Activated naive CD4-positive, alpha-beta T cell treated with anti-CD3 and anti-CD28 coated beads for 36 hours (primary cell): ENCODE measurements around the gene TAP2. TPM values are rescaled to one million over a fixed set of nuclear protein-coding genes. Genes with fewer than 3 reads are reported as not detected.

ENCODE experiments used
- CTCF ChIA-PET: fragments of 350-600 bp; sonication (Branson Sonifier 250); formaldehyde crosslinking; loops from one replicate; lab custom pipeline; 2021; ENCODE audit warnings: antibody characterized with exemption; lab: Charles Lee
- DNase-seq: peaks from one replicate; pipeline ENCODE4 v3.0.0-alpha.2; 2020
- H3K27ac Mint-ChIP-seq: one replicate; pipeline ENCODE4 v1.8.0; 2021; ENCODE audit warnings: mild to moderate bottlenecking, mixed read lengths
- H3K27me3 Mint-ChIP-seq: one replicate; pipeline ENCODE4 v1.8.0; 2021; ENCODE audit warnings: low read depth, mixed read lengths
- H3K36me3 Mint-ChIP-seq: one replicate; pipeline ENCODE4 v1.8.0; 2021; ENCODE audit warnings: low read depth, mixed read lengths
- H3K4me1 Mint-ChIP-seq: one replicate; pipeline ENCODE4 v1.8.0; 2021; ENCODE audit warnings: low read depth, mixed read lengths
- H3K4me3 Mint-ChIP-seq: one replicate; pipeline ENCODE4 v1.8.0; 2021; ENCODE audit warnings: mild to moderate bottlenecking, moderate library complexity, mixed read lengths
- H3K9me3 Mint-ChIP-seq: one replicate; pipeline ENCODE4 v1.8.0; 2021; ENCODE audit warnings: mixed read lengths
- intact Hi-C: fragments of 100-400 bp; cut with micrococcal nuclease; formaldehyde crosslinking; loops from one replicate; pipeline ENCODE4 v1.15.1; 2023
- total RNA-seq, 2 experiments: library from RNA; stranded (reverse); gene quantifications; one replicate each; pipeline ENCODE4 v1.2.3, GENCODE V29; 2021

TAP2 gene
- total RNA-seq, 2 experiments from 2014 or later, result 136 to 138 TPM

- Mint-ChIP-seq H3K4me3 (peak overlapping the region; percentile 100), H3K27ac (peak overlapping the region; percentile 99), H3K9me3 (no peaks in the 10 kb centered on the region), H3K36me3 (peaks cover 83% of the 10 kb centered on the region), H3K4me1 (peaks cover 67% of the 10 kb centered on the region), H3K27me3 (no peaks in the 10 kb centered on the region)
- intact Hi-C loops, result loop anchor here (1.0 to 5.0 kb wide), 4 partner anchors 9 to 724 kb away; partner anchors contain the start of genes ATF6B, PHF1 and PSMB8
- CTCF ChIA-PET, result interaction anchor here (0.7 to 7.8 kb wide), 6 partner anchors 8 to 136 kb away, joined by 3 to 153 read pairs (median 12); partner anchors contain the start of genes PSMB8 and TAP2
- peak; percentile 88 for DNase-seq
Observed at GRCh38 chr6:32852844-32853540, 14.5 kb upstream of the TAP2 start.

GRCh38 chr6:32852018-32852843 is 13.7 kb upstream of the TAP2 start:
- intact Hi-C loops, result loop anchor here (2.0 to 5.0 kb wide), 3 partner anchors 560 to 723 kb away; partner anchors contain the start of genes ATF6B and PHF1
- H3K36me3 Mint-ChIP-seq, result peaks cover 83% of the 10 kb centered on the region
- no peaks in the 10 kb centered on the region for H3K27me3 Mint-ChIP-seq
- H3K4me3 Mint-ChIP-seq, result peak overlapping the region; percentile 100
- peaks cover 67% of the 10 kb centered on the region for H3K4me1 Mint-ChIP-seq
- DNase-seq, result peak; percentile 52
- CTCF ChIA-PET, result interaction anchor here (1.1 to 7.8 kb wide), 3 partner anchors 13 to 16 kb away, joined by 6 to 153 read pairs (median 19); partner anchors contain the start of gene TAP2
- H3K9me3 Mint-ChIP-seq, result no peaks in the 10 kb centered on the region
- peak overlapping the region; percentile 99 for H3K27ac Mint-ChIP-seq

DNA sequence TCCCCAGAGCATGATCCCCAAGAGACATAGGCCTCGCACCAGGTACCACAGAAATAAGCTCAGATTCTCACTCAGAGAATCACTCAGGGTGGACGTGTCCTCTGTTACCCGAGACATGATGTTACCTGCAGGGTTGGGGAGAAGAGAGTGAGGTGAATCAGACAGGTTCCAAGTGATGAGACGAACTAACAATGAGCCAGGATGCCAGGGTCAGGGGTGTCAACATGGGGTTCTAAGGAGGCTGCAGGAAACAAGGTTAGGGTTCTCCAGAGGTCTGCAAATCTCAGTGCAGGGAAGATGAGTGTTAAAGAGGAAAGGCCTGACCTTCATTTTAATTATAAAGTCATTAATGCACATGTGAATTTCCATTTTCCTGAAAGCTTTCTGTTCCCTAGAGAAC is 12.5 kb upstream of the TAP2 start:
- intact Hi-C loops, result loop anchor here (5.0 kb wide), 2 partner anchors 561 to 654 kb away; partner anchors contain the start of gene PHF1
- peak overlapping the region; percentile 100 for H3K4me3 Mint-ChIP-seq
- DNase-seq, result no peak
- H3K27me3 Mint-ChIP-seq, result no peaks in the 10 kb centered on the region
- peak overlapping the region; percentile 99 for H3K27ac Mint-ChIP-seq
- peaks cover 84% of the 10 kb centered on the region for H3K36me3 Mint-ChIP-seq
- H3K9me3 Mint-ChIP-seq, result no peaks in the 10 kb centered on the region
- CTCF ChIA-PET, result interaction anchor here (1.1 to 3.4 kb wide), 2 partner anchors 12 to 134 kb away, joined by 3 to 19 read pairs; partner anchors contain the start of gene TAP2
- peaks cover 66% of the 10 kb centered on the region for H3K4me1 Mint-ChIP-seq

GRCh38 chr6:32849126-32849525 is 10.6 kb upstream of the TAP2 start:
- CTCF ChIA-PET, result interaction anchor here (0.6 to 3.4 kb wide), 2 partner anchors 10 to 19 kb away, joined by 5 to 19 read pairs; partner anchors contain the start of gene TAP2
- H3K27me3 Mint-ChIP-seq, result no peaks in the 10 kb centered on the region
- no peak for DNase-seq
- H3K4me3 Mint-ChIP-seq, result peak overlapping the region; percentile 10
- H3K27ac Mint-ChIP-seq, result peak overlapping the region; percentile 99
- no peaks in the 10 kb centered on the region for H3K9me3 Mint-ChIP-seq
- peaks cover 59% of the 10 kb centered on the region for H3K4me1 Mint-ChIP-seq
- H3K36me3 Mint-ChIP-seq, result peaks cover 86% of the 10 kb centered on the region
- intact Hi-C loops, result loop anchor here (10.0 kb wide), 3 partner anchors 466 to 1184 kb away; partner anchors contain the start of genes C6orf47, CSNK2B, GPANK1 and LY6G5B

DNA sequence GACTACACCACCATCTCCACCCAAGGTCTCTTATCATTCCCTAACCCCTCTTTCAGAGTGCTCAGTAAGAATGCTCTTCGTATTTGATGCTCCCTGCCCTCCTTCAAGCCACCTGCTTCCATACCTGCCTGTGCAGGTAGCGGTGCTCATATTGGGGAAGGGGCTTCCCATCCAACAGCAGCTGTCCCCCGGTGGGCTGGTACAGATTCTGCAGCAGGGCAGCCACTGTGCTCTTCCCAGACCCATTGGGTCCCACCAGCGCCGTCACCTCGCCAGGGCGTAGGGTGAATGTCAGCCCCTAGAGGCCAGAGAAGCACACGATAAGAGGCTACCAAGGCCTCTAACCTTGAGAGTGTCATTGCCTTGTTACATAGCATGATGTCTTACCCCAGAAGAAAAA is 9.3 kb upstream of the TAP2 start:
- H3K4me1 Mint-ChIP-seq, result peaks cover 62% of the 10 kb centered on the region
- CTCF ChIA-PET, result no interaction called here
- H3K4me3 Mint-ChIP-seq, result peak overlapping the region; percentile 14
- peak overlapping the region; percentile 99 for H3K27ac Mint-ChIP-seq
- no peak for DNase-seq
- intact Hi-C loops, result loop anchor here (10.0 kb wide), 3 partner anchors 467 to 1183 kb away; partner anchors contain the start of genes C6orf47, CSNK2B, GPANK1 and LY6G5B
- H3K27me3 Mint-ChIP-seq, result no peaks in the 10 kb centered on the region
- H3K9me3 Mint-ChIP-seq, result no peaks in the 10 kb centered on the region
- H3K36me3 Mint-ChIP-seq, result peaks cover 93% of the 10 kb centered on the region

GRCh38 chr6:32847004-32847403 is 8.5 kb upstream of the TAP2 start:
- Mint-ChIP-seq H3K36me3 (peaks cover 93% of the 10 kb centered on the region), H3K27me3 (no peaks in the 10 kb centered on the region), H3K4me1 (peaks cover 66% of the 10 kb centered on the region), H3K9me3 (no peaks in the 10 kb centered on the region), H3K4me3 (peak overlapping the region; percentile 14), H3K27ac (peak overlapping the region; percentile 99)
- intact Hi-C loops, result loop anchor here (10.0 kb wide), 3 partner anchors 468 to 1182 kb away; partner anchors contain the start of genes C6orf47, CSNK2B, GPANK1 and LY6G5B
- CTCF ChIA-PET, result interaction anchor here (1.0 to 10.6 kb wide), 3 partner anchors 22 to 430 kb away, joined by 3 to 204 read pairs (median 3); partner anchors contain the start of gene B3GALT4
- DNase-seq, result no peak

- CTCF ChIA-PET, result interaction anchor here (0.8 to 10.6 kb wide), 10 partner anchors 8 to 140 kb away, joined by 3 to 204 read pairs (median 4); partner anchors contain the start of genes BRD2, HLA-DMA, PSMB9 and TAP1
- H3K36me3 Mint-ChIP-seq, result peaks cover 92% of the 10 kb centered on the region
- intact Hi-C loops, result loop anchor here (2.0 to 10.0 kb wide), 4 partner anchors 49 to 1181 kb away; partner anchors contain the start of genes C6orf47, CSNK2B, GPANK1 and LY6G5B
- peak; percentile 74 for DNase-seq
- H3K27me3 Mint-ChIP-seq, result no peaks in the 10 kb centered on the region
- H3K9me3 Mint-ChIP-seq, result no peaks in the 10 kb centered on the region
- peaks cover 68% of the 10 kb centered on the region for H3K4me1 Mint-ChIP-seq
- peak overlapping the region; percentile 98 for H3K4me3 Mint-ChIP-seq
- H3K27ac Mint-ChIP-seq, result peak overlapping the region; percentile 99
Observed at GRCh38 chr6:32845384-32845884, 6.9 kb upstream of the TAP2 start.

DNA sequence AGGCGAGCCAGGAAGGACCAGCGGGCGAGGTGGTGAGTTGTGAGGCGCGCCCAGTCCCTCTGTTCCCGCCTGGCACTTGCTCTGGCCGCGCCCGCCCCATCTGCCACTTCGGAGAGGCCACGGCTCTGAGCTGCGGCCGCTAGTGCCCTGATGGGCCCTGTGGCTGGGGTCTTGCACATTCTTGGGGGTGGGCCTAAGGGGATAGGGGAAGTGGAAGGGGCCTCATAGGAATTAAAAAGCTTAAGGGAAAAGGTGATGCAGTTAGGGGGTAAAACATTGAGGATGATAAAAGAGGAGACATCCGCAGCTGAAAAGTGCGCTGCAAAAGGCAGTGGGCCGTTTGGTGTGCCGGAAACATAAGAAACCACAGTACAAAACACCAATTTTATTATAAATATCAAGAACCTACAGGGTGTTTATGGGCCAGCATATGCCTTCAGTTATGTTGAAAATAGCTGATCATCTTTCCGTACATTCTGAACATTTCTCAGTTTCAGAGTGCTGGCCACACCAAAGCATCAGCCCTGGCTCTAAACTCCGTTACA is 6.4 kb upstream of the TAP2 start:
- peaks cover 91% of the 10 kb centered on the region for H3K36me3 Mint-ChIP-seq
- H3K27ac Mint-ChIP-seq, result peak overlapping the region; percentile 99
- H3K9me3 Mint-ChIP-seq, result no peaks in the 10 kb centered on the region
- no peaks in the 10 kb centered on the region for H3K27me3 Mint-ChIP-seq
- intact Hi-C loops, result loop anchor here (1.0 to 10.0 kb wide), 10 partner anchors 8 to 1180 kb away; partner anchors contain the start of genes AGPAT1, C6orf47, CLIC1 and CSNK2B
- H3K4me3 Mint-ChIP-seq, result peak overlapping the region; percentile 98
- no peak for DNase-seq
- CTCF ChIA-PET, result interaction anchor here (0.5 to 10.6 kb wide), 12 partner anchors 9 to 141 kb away, joined by 3 to 204 read pairs (median 4); partner anchors contain the start of genes BRD2, HLA-DMA, PSMB9 and TAP1
- H3K4me1 Mint-ChIP-seq, result peaks cover 68% of the 10 kb centered on the region

GRCh38 chr6:32843979-32844838 is 5.7 kb upstream of the TAP2 start, which contains the start of gene PSMB8:
PSMB8 (minus strand) TSS chr6:32844047; CDS start chr6:32843996, 51 bp downstream.
- Mint-ChIP-seq H3K27ac (peak within 1 kb of the TSS; percentile 99), H3K36me3 (peaks cover 87% of the 10 kb centered on the region), H3K4me3 (peak within 1 kb of the TSS; percentile 98), H3K4me1 (peaks cover 71% of the 10 kb centered on the region), H3K27me3 (no peaks in the 10 kb centered on the region), H3K9me3 (no peaks in the 10 kb centered on the region)
- CTCF ChIA-PET, result interaction anchor here (0.5 to 10.6 kb wide), 8 partner anchors 10 to 140 kb away, joined by 3 to 204 read pairs (median 4); partner anchors contain the start of genes BRD2, HLA-DMA, PSMB9 and TAP1
- DNase-seq, result peak; percentile 100
- intact Hi-C loops, result loop anchor here (1.0 to 10.0 kb wide), 10 partner anchors 9 to 1179 kb away; partner anchors contain the start of genes AGPAT1, C6orf47, CLIC1 and CSNK2B
